Measurements from ENCODE around the gene HIRIP3. TPM values are rescaled to one million over a fixed set of nuclear protein-coding genes. Genes with fewer than 3 reads are reported as not detected.

HIRIP3 gene
- total RNA-seq, 1 donor from 2014 or later = 4.7 TPM

DNA sequence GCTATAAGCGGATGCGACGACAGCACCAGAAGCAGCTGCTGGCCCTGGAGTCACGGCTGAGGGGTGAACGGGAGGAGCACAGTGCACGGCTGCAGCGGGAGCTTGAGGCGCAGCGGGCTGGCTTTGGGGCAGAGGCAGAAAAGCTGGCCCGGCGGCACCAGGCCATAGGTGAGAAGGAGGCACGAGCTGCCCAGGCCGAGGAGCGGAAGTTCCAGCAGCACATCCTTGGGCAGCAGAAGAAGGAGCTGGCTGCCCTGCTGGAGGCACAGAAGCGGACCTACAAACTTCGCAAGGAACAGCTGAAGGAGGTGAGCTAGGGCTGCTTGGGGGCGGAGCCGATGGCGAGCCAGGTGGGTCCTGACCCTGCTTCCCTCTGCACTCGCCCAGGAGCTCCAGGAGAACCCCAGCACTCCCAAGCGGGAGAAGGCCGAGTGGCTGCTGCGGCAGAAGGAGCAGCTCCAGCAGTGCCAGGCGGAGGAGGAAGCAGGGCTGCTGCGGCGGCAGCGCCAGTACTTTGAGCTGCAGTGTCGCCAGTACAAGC is 10.1 kb downstream of the HIRIP3 start:
- no peaks in the 10 kb centered on the region for H3F3A ChIP-seq (ENCODE audit: low read depth)
- no peaks in the 10 kb centered on the region for H4K20me1 ChIP-seq (ENCODE audit: low read depth)
- no peaks in the 10 kb centered on the region for H3K79me2 ChIP-seq (ENCODE audit: low read depth)
- DNase-seq (ENCODE audit: low spot score) = no peak
- no peak overlapping the region for H3K4me3 ChIP-seq
- Mint-ChIP-seq H3K27me3 (ENCODE audit: insufficient read depth, low read depth) (no peaks in the 10 kb centered on the region), H3K4me1 (peaks cover 3% of the 10 kb centered on the region), H3K4me3 (no peak overlapping the region), H3K36me3 (peaks cover 41% of the 10 kb centered on the region), H3K9me3 (no peaks in the 10 kb centered on the region), H3K27ac (no peak overlapping the region)
- no peaks in the 10 kb centered on the region for H3K36me3 ChIP-seq
- TF ChIP-seq EZH2phosphoT487 (IDR thresholded peaks at IDR 0.05) = no peak
- TF ChIP-seq EZH2 (IDR thresholded peaks at IDR 0.05) = no peak
- TF ChIP-seq, protein P1, sequence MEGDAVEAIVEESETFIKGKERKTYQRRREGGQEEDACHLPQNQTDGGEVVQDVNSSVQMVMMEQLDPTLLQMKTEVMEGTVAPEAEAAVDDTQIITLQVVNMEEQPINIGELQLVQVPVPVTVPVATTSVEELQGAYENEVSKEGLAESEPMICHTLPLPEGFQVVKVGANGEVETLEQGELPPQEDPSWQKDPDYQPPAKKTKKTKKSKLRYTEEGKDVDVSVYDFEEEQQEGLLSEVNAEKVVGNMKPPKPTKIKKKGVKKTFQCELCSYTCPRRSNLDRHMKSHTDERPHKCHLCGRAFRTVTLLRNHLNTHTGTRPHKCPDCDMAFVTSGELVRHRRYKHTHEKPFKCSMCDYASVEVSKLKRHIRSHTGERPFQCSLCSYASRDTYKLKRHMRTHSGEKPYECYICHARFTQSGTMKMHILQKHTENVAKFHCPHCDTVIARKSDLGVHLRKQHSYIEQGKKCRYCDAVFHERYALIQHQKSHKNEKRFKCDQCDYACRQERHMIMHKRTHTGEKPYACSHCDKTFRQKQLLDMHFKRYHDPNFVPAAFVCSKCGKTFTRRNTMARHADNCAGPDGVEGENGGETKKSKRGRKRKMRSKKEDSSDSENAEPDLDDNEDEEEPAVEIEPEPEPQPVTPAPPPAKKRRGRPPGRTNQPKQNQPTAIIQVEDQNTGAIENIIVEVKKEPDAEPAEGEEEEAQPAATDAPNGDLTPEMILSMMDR (IDR thresholded peaks at IDR 0.05) = no peak
- no peak overlapping the region for H3K9ac ChIP-seq
- H3K27ac ChIP-seq = no peak overlapping the region
- H3K4me2 ChIP-seq = no peak overlapping the region
- H3K4me1 ChIP-seq = no peaks in the 10 kb centered on the region
- no peaks in the 10 kb centered on the region for H3K27me3 ChIP-seq
- H2AFZ ChIP-seq (replicated peaks) = no peak overlapping the region
- no peaks in the 10 kb centered on the region for H3K9me3 ChIP-seq (ENCODE audit: low read depth)

DNA sequence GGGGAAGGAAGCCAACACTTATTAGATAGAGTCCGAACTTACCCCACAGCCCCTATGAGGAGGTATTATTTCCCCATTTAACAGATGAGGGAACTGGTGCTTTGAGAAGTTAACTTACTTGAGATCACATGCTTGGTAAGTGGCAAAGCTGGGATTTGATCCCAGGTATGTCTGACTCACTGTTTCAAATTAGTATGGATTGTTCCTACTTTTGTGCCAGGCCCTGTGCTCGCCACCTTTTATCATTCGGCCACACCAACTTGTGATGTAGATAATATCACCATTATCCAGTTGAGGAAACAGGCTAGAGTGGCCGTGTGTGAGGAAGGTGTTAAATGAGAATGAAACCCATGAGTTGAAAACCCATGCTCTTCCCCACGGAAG is 10.7 kb downstream of the HIRIP3 start:
- no peaks in the 10 kb centered on the region for H3K27me3 Mint-ChIP-seq (ENCODE audit: insufficient read depth, low read depth)
- Histone ChIP-seq H3K27me3 (no peaks in the 10 kb centered on the region), H3K79me2 (ENCODE audit: low read depth) (no peaks in the 10 kb centered on the region), H3K9me3 (ENCODE audit: low read depth) (no peaks in the 10 kb centered on the region), H2AFZ (replicated peaks) (no peak overlapping the region), H3K4me2 (no peak overlapping the region), H3K27ac (no peak overlapping the region), H3K4me1 (no peaks in the 10 kb centered on the region), H3K9ac (no peak overlapping the region), H3K36me3 (no peaks in the 10 kb centered on the region), H3F3A (ENCODE audit: low read depth) (no peaks in the 10 kb centered on the region), H3K4me3 (no peak overlapping the region), H4K20me1 (ENCODE audit: low read depth) (no peaks in the 10 kb centered on the region)
- peaks cover 44% of the 10 kb centered on the region for H3K36me3 Mint-ChIP-seq
- H3K9me3 Mint-ChIP-seq = no peaks in the 10 kb centered on the region
- H3K4me1 Mint-ChIP-seq = peaks cover 3% of the 10 kb centered on the region
- H3K27ac Mint-ChIP-seq = no peak overlapping the region
- TF ChIP-seq, protein P1 (IDR thresholded peaks at IDR 0.05) = no peak
- TF ChIP-seq EZH2phosphoT487 (IDR thresholded peaks at IDR 0.05) = no peak
- no peak for TF ChIP-seq EZH2 (IDR thresholded peaks at IDR 0.05)
- no peak for DNase-seq (ENCODE audit: low spot score)
- no peak overlapping the region for H3K4me3 Mint-ChIP-seq

DNA sequence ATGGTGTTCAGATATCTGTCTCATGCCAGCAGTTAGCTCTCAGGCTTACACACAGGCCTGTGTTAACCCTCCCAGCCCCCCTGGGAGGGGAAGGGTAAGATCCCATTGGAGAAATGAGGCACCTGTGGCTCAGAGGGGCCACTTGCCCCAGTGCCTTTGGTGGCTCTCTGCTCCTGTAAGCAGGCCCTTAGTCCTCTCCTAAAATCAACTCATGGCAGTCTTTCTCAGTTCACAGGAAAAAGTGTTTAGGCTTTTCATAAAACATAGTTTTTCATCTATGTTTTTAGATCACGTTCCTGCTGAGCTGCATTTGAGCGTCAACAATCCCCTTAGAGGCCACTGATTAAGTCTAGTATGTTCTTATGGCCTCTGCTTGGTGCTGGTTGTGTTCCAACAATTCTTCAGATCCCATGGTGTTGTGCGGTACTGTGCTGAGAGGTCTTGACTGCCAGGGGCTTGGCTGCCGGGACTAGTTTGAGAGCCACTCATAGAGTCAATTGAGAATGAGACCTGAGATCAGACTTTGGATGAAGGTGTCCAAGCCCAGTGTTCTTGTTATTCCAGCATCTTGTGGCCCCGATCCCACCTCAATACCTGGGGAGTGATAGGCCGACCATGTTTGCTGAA is 11.2 kb downstream of the HIRIP3 start:
- no peak overlapping the region for H3K4me2 ChIP-seq
- no peak overlapping the region for H3K9ac ChIP-seq
- Mint-ChIP-seq H3K27me3 (ENCODE audit: insufficient read depth, low read depth) (no peaks in the 10 kb centered on the region), H3K36me3 (peaks cover 48% of the 10 kb centered on the region), H3K4me3 (no peak overlapping the region), H3K4me1 (peaks cover 3% of the 10 kb centered on the region), H3K27ac (no peak overlapping the region), H3K9me3 (no peaks in the 10 kb centered on the region)
- H3K27me3 ChIP-seq = no peaks in the 10 kb centered on the region
- H3K36me3 ChIP-seq = no peaks in the 10 kb centered on the region
- no peak overlapping the region for H3K27ac ChIP-seq
- H4K20me1 ChIP-seq (ENCODE audit: low read depth) = no peaks in the 10 kb centered on the region
- no peaks in the 10 kb centered on the region for H3K4me1 ChIP-seq
- no peaks in the 10 kb centered on the region for H3K9me3 ChIP-seq (ENCODE audit: low read depth)
- H3F3A ChIP-seq (ENCODE audit: low read depth) = no peaks in the 10 kb centered on the region
- DNase-seq (ENCODE audit: low spot score) = no peak
- no peak overlapping the region for H3K4me3 ChIP-seq
- no peaks in the 10 kb centered on the region for H3K79me2 ChIP-seq (ENCODE audit: low read depth)
- H2AFZ ChIP-seq (replicated peaks) = no peak overlapping the region
- TF ChIP-seq EZH2 (IDR thresholded peaks at IDR 0.05) = no peak
- no peak for TF ChIP-seq EZH2phosphoT487 (IDR thresholded peaks at IDR 0.05)
- TF ChIP-seq, protein P1 (IDR thresholded peaks at IDR 0.05) = no peak
